ENCODE measurements around the gene HSDL1. TPM values are rescaled to one million over a fixed set of nuclear protein-coding genes. Genes with fewer than 3 reads are reported as not detected.

Gene HSDL1
- total RNA-seq, 2 donors from 2014 or later, result 6.3 to 8.0 TPM

DNA sequence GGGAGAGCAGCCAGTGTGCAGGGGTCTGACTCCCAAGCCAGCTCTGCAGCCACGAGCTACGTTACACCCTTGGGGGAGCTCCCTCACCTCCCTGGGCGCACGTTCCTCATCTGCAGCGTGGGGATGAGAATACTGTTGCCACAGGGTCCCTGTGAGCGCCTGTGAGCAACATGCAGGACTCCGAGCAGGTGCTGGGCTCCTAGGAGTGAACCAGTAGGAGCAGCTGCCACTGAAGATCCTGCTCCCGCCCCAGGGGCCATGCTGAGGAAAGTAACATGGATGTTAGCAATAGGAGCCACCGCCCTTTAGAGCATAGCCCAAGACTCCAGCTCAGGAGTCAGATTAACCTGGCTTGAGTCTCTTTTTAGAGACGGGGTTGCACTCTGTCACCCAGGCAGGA lies 16.1 kb upstream of the HSDL1 start:
- WGBS, 2 donors, result 69 to 81% methylated on average over 2 to 10 of the region's 10 CpGs
- Histone ChIP-seq H3K9me3 (no peaks in the 10 kb centered on the region), H3K36me3 (replicated peaks in 1 of 2; ENCODE audit: insufficient read depth in 1 of 2, low read depth in 2 of 2) (no peaks in the 10 kb centered on the region), H3K27me3 (no peaks in the 10 kb centered on the region), H3K4me1 (no peaks in the 10 kb centered on the region), H3K27ac (no peak overlapping the region), H3K4me3 (no peak overlapping the region)
- DNase-seq, result no peak
- TF ChIP-seq POLR2A (IDR thresholded peaks at IDR 0.05), result no peak
- TF ChIP-seq, protein P1, sequence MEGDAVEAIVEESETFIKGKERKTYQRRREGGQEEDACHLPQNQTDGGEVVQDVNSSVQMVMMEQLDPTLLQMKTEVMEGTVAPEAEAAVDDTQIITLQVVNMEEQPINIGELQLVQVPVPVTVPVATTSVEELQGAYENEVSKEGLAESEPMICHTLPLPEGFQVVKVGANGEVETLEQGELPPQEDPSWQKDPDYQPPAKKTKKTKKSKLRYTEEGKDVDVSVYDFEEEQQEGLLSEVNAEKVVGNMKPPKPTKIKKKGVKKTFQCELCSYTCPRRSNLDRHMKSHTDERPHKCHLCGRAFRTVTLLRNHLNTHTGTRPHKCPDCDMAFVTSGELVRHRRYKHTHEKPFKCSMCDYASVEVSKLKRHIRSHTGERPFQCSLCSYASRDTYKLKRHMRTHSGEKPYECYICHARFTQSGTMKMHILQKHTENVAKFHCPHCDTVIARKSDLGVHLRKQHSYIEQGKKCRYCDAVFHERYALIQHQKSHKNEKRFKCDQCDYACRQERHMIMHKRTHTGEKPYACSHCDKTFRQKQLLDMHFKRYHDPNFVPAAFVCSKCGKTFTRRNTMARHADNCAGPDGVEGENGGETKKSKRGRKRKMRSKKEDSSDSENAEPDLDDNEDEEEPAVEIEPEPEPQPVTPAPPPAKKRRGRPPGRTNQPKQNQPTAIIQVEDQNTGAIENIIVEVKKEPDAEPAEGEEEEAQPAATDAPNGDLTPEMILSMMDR (IDR thresholded peaks at IDR 0.05), result no peak
- ATAC-seq, result no peak
- intact Hi-C loops (cut with DNase I), result no loop called here

DNA sequence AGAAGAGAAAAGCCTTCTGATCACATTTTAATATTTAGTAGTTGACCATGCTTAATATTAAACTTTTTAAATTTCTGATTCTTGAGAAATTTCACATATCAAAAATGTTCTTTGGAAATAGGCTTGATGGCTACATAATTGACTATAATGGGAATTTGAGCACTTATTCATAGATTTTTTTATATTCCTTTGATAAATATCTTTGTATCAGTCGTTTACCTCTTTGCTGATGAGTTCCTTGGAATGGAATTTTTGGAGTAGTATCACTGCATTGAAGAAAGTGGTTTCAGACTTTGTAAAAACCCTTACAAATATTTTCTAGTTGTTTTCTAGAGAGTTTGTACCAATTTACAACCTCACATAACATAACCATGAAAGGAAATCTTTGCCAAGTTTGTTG lies 14.8 kb upstream of the HSDL1 start:
- no peaks in the 10 kb centered on the region for H3K36me3 ChIP-seq (replicated peaks in 1 of 2; ENCODE audit: insufficient read depth in 1 of 2, low read depth in 2 of 2)
- ATAC-seq (no peak), DNase-seq (no peak)
- H3K4me1 ChIP-seq, result no peaks in the 10 kb centered on the region
- no peak overlapping the region for H3K4me3 ChIP-seq
- intact Hi-C loops (cut with DNase I), result no loop called here
- TF ChIP-seq, protein P1 (IDR thresholded peaks at IDR 0.05), result no peak
- TF ChIP-seq POLR2A (IDR thresholded peaks at IDR 0.05), result no peak
- no peaks in the 10 kb centered on the region for H3K27me3 ChIP-seq
- H3K27ac ChIP-seq, result no peak overlapping the region
- no peaks in the 10 kb centered on the region for H3K9me3 ChIP-seq
- 16 to 25% methylated on average over 1 of the region's 1 CpG for WGBS, 2 donors

DNA sequence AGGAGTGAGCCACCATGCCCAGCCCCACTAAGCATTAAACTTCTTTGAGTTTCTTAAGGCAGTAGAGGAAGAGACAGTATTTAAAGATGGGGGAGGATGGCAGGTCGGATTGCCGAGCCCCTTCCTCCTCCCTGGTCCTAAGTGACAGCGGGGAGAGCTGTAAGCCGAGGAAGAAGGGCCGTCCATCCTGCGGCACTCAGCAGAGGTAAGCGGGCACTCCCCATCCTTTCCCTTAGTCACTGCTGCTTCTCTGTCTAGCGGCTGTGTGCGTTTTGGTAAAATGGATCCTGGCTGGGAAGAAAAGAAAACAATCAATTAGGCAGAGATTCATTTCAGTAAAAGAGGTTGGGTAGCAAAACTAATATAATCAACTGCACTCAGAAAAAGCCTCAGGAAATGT lies 14.0 kb upstream of the HSDL1 start:
- 25 to 34% methylated on average over 9 of the region's 9 CpGs for WGBS, 2 donors
- H3K36me3 ChIP-seq (replicated peaks in 1 of 2; ENCODE audit: insufficient read depth in 1 of 2, low read depth in 2 of 2), result no peaks in the 10 kb centered on the region
- H3K4me3 ChIP-seq, result no peak overlapping the region
- intact Hi-C loops (cut with DNase I), result no loop called here
- H3K27me3 ChIP-seq, result no peaks in the 10 kb centered on the region
- no peak for TF ChIP-seq POLR2A (IDR thresholded peaks at IDR 0.05)
- TF ChIP-seq, protein P1 (IDR thresholded peaks at IDR 0.05), result no peak
- H3K27ac ChIP-seq, result no peak overlapping the region
- no peak for ATAC-seq
- no peak for DNase-seq
- no peaks in the 10 kb centered on the region for H3K9me3 ChIP-seq
- no peaks in the 10 kb centered on the region for H3K4me1 ChIP-seq

DNA sequence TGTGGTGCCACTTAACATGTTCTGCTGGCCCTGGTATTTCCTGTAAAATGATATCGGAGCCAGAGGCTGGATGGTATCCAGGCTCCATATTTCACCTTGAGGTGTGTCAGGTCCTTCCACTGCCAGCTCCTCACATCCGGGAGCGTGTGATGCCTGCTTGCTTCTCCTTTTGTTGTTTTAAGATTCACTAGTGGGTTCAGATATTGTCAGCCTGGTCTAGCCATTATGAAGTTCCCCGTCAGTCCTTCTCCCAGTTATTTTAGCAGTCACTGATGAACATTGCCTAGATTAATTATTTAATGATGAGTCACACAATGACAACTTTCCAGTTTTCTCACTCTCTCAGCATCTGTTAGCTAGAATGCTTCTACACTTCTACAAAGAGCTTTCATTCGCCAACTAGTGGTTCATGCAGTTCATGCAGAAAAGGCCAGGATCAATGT lies 11.4 kb upstream of the HSDL1 start:
- ATAC-seq, result no peak
- Histone ChIP-seq H3K4me3 (no peak overlapping the region), H3K27me3 (no peaks in the 10 kb centered on the region), H3K9me3 (no peaks in the 10 kb centered on the region), H3K4me1 (no peaks in the 10 kb centered on the region), H3K27ac (no peak overlapping the region), H3K36me3 (replicated peaks in 1 of 2; ENCODE audit: insufficient read depth in 1 of 2, low read depth in 2 of 2) (no peaks in the 10 kb centered on the region)
- intact Hi-C loops (cut with DNase I), result no loop called here
- no peak for DNase-seq
- no peak for TF ChIP-seq POLR2A (IDR thresholded peaks at IDR 0.05)
- TF ChIP-seq, protein P1 (IDR thresholded peaks at IDR 0.05), result no peak
- 69 to 72% methylated on average over 5 of the region's 5 CpGs for WGBS, 2 donors

DNA sequence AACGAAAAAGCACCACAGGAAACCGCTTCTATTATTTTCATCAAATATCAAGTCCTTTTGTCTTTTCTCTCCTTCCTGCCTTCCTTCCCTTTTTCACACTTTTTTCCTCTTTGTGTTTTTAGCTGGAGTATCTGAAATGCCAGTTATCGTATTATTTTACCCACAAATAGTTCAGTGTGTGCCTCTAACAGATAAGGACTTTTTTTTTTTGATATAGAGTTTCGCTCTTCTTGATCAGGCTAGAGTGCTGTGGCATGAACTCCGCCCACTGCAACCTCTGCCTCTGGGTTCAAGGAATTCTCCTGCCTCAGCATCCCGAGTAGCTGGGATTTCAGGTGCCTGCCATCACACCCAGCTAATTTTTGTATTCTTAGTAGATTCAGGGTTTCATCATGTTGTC lies 10.8 kb upstream of the HSDL1 start:
- no peak overlapping the region for H3K4me3 ChIP-seq
- H3K4me1 ChIP-seq, result no peaks in the 10 kb centered on the region
- TF ChIP-seq, protein P1 (IDR thresholded peaks at IDR 0.05), result no peak
- no peak for TF ChIP-seq POLR2A (IDR thresholded peaks at IDR 0.05)
- ATAC-seq (no peak), DNase-seq (no peak)
- intact Hi-C loops (cut with DNase I), result no loop called here
- H3K27ac ChIP-seq, result no peak overlapping the region
- WGBS, 2 donors, result 83 to 91% methylated on average over 6 of the region's 6 CpGs
- H3K36me3 ChIP-seq (replicated peaks in 1 of 2; ENCODE audit: insufficient read depth in 1 of 2, low read depth in 2 of 2), result no peaks in the 10 kb centered on the region
- no peaks in the 10 kb centered on the region for H3K27me3 ChIP-seq
- no peaks in the 10 kb centered on the region for H3K9me3 ChIP-seq

Data from body of pancreas (tissue), 4 donors.